ENCODE data around the gene CEACAM8. TPM values are rescaled to one million over a fixed set of nuclear protein-coding genes. Genes with fewer than 3 reads are reported as not detected.
"Not testable (repeated sequence)": the region's sequence is repeated elsewhere in the genome, so short reads cannot be mapped to it uniquely, and the experiment has no call there.

CEACAM8 gene
- total and polyA plus RNA-seq, 2 donors from 2014 or later = not detected

- DNase-seq = no peak
- Histone ChIP-seq H3K4me3 (ENCODE audit: low read length in 3 of 3) (no peak overlapping the region), H3K27me3 (ENCODE audit: control insufficient read depth, insufficient read depth, low read length) (no peaks in the 10 kb centered on the region), H3K4me1 (ENCODE audit: control insufficient read depth in 2 of 3, insufficient read depth in 2 of 3, low read depth in 1 of 3, low read length in 3 of 3) (no peaks in the 10 kb centered on the region), H3K36me3 (ENCODE audit: control insufficient read depth in 2 of 3, insufficient read depth in 3 of 3, low read length in 3 of 3) (no peaks in the 10 kb centered on the region), H3K9me3 (ENCODE audit: control insufficient read depth in 2 of 3, insufficient read depth in 1 of 3, low read length in 3 of 3) (no peaks in the 10 kb centered on the region), H3K9ac (ENCODE audit: low read length in 3 of 3) (no peak overlapping the region), H3K27ac (ENCODE audit: low read depth in 2 of 2, low read length in 2 of 2) (no peak overlapping the region)
- no peak for TF ChIP-seq CTCF (IDR thresholded peaks at IDR 0.05; ENCODE audit: borderline replicate concordance, extremely low read depth, insufficient read depth)
- intact Hi-C loops (cut with DNase I) = no loop called here
- no peak for FAIRE-seq
Observed at GRCh38 chr19:42558450-42559150, 36.1 kb downstream of the CEACAM8 start.

GRCh38 chr19:42557386-42557871, 37.3 kb downstream of the CEACAM8 start:
- intact Hi-C loops (cut with DNase I); H3K4me3 ChIP-seq (ENCODE audit: low read length in 3 of 3); H3K9me3 ChIP-seq (ENCODE audit: control insufficient read depth in 2 of 3, insufficient read depth in 1 of 3, low read length in 3 of 3); H3K27ac ChIP-seq (ENCODE audit: low read depth in 2 of 2, low read length in 2 of 2); FAIRE-seq; DNase-seq; H3K27me3 ChIP-seq (ENCODE audit: control insufficient read depth, insufficient read depth, low read length); H3K9ac ChIP-seq (ENCODE audit: low read length in 3 of 3); H3K4me1 ChIP-seq (ENCODE audit: control insufficient read depth in 2 of 3, insufficient read depth in 2 of 3, low read depth in 1 of 3, low read length in 3 of 3); H3K36me3 ChIP-seq (ENCODE audit: control insufficient read depth in 2 of 3, insufficient read depth in 3 of 3, low read length in 3 of 3): not testable (repeated sequence)

GRCh38 chr19:42555801-42556200, 38.9 kb downstream of the CEACAM8 start:
- TF ChIP-seq CTCF (IDR thresholded peaks at IDR 0.05; ENCODE audit: borderline replicate concordance, extremely low read depth, insufficient read depth) = no peak
- Histone ChIP-seq H3K27me3 (ENCODE audit: control insufficient read depth, insufficient read depth, low read length) (no peaks in the 10 kb centered on the region), H3K4me1 (ENCODE audit: control insufficient read depth in 2 of 3, insufficient read depth in 2 of 3, low read depth in 1 of 3, low read length in 3 of 3) (no peaks in the 10 kb centered on the region), H3K9me3 (ENCODE audit: control insufficient read depth in 2 of 3, insufficient read depth in 1 of 3, low read length in 3 of 3) (no peaks in the 10 kb centered on the region), H3K27ac (ENCODE audit: low read depth in 2 of 2, low read length in 2 of 2) (no peak overlapping the region), H3K36me3 (ENCODE audit: control insufficient read depth in 2 of 3, insufficient read depth in 3 of 3, low read length in 3 of 3) (no peaks in the 10 kb centered on the region), H3K9ac (ENCODE audit: low read length in 3 of 3) (no peak overlapping the region), H3K4me3 (ENCODE audit: low read length in 3 of 3) (no peak overlapping the region)
- intact Hi-C loops (cut with DNase I) = no loop called here
- no peak for DNase-seq
- FAIRE-seq = no peak

GRCh38 chr19:42555317-42555716, 39.4 kb downstream of the CEACAM8 start:
- no peak for FAIRE-seq
- no peak overlapping the region for H3K9ac ChIP-seq (ENCODE audit: low read length in 3 of 3)
- H3K9me3 ChIP-seq (ENCODE audit: control insufficient read depth in 2 of 3, insufficient read depth in 1 of 3, low read length in 3 of 3) = no peaks in the 10 kb centered on the region
- DNase-seq = peak in 3 of 5 donors; percentile 15 to 68 (median 28)
- H3K27ac ChIP-seq (ENCODE audit: low read depth in 2 of 2, low read length in 2 of 2) = no peak overlapping the region
- H3K4me1 ChIP-seq (ENCODE audit: control insufficient read depth in 2 of 3, insufficient read depth in 2 of 3, low read depth in 1 of 3, low read length in 3 of 3) = no peaks in the 10 kb centered on the region
- no peaks in the 10 kb centered on the region for H3K36me3 ChIP-seq (ENCODE audit: control insufficient read depth in 2 of 3, insufficient read depth in 3 of 3, low read length in 3 of 3)
- no peaks in the 10 kb centered on the region for H3K27me3 ChIP-seq (ENCODE audit: control insufficient read depth, insufficient read depth, low read length)
- H3K4me3 ChIP-seq (ENCODE audit: low read length in 3 of 3) = no peak overlapping the region
- intact Hi-C loops (cut with DNase I) = no loop called here
- no peak for TF ChIP-seq CTCF (IDR thresholded peaks at IDR 0.05; ENCODE audit: borderline replicate concordance, extremely low read depth, insufficient read depth)

All from kidney (tissue), 14 donors.